Sigmoid colon (tissue), 7 donors: ENCODE measurements around the gene HOXA5. TPM values are rescaled to one million over a fixed set of nuclear protein-coding genes. Genes with fewer than 3 reads are reported as not detected.

Source experiments
- DNase-seq: peaks from one replicate; pipeline ENCODE4 v3.0.0-alpha.2; 2019
- H3K27ac ChIP-seq, 4 donors: fragments of 200-600 bp; sonication (generic); one replicate each; pipeline ENCODE4 v1.5.1; 2016 to 2019; ENCODE audit warnings: mild to moderate bottlenecking in 1 of 4
- H3K27me3 ChIP-seq, 3 donors: fragments of 200-600 bp; sonication (generic); one replicate each; pipeline ENCODE4 v1.5.1; 2019; ENCODE audit warnings: mild to moderate bottlenecking in 1 of 3
- H3K36me3 ChIP-seq, 4 donors: fragments of 200-600 bp; sonication (generic); one replicate each; pipeline ENCODE4 v1.5.1; 2016 to 2019
- H3K4me1 ChIP-seq, 4 donors: fragments of 200-600 bp; sonication (generic); one replicate each; pipeline ENCODE4 v1.5.1; 2017 to 2019
- H3K4me3 ChIP-seq, 4 donors: fragments of 200-600 bp; sonication (generic); one replicate each; pipeline ENCODE4 v1.5.1; 2017 to 2019; ENCODE audit warnings: mild to moderate bottlenecking in 2 of 4, moderate library complexity in 1 of 4
- H3K9me3 ChIP-seq, 4 donors: fragments of 200-600 bp in 3 of 4; sonication (generic) in 3 of 4; one replicate each; pipeline versions ENCODE4 v1.5.1 to v1.6.1; 2013 to 2019
- CTCF ChIP-seq, 4 experiments: fragments of 450-650 bp in 3 of 4; fragments of 200-600 bp in 1 of 4; IDR thresholded peaks; one replicate each; pipeline ENCODE4 v1.5.1; 2016 to 2019; ENCODE audit warnings: antibody characterized with exemption in 4 of 4, mild to moderate bottlenecking in 3 of 4, moderate library complexity in 2 of 4
- EP300 ChIP-seq, 4 donors: sonication (generic); formaldehyde crosslinking; IDR thresholded peaks; one replicate each; pipeline ENCODE4 v1.6.1; 2017; ENCODE audit warnings: antibody characterized with exemption in 4 of 4
- POLR2A ChIP-seq, 2 donors: fragments of 450-650 bp; IDR thresholded peaks; one replicate each; pipeline ENCODE4 v1.6.1; 2016; ENCODE audit warnings: antibody characterized with exemption in 2 of 2, mild to moderate bottlenecking in 2 of 2, moderate library complexity in 2 of 2
- POLR2AphosphoS5 ChIP-seq, 4 donors: sonication (generic); formaldehyde crosslinking; IDR thresholded peaks; one replicate each; pipeline ENCODE4 v1.6.1; 2017; ENCODE audit warnings: antibody characterized with exemption in 4 of 4
- WGBS, 2 donors: extraction: QIAGEN DNeasy Blood & Tissue Kit; methylation state at CpG; one replicate each; pipeline ENCODE4 v1.1.7; 2013; 5-methylcytosine and 5-hydroxymethylcytosine counted together
- intact Hi-C: fragments of 100-400 bp; cut with DNase I; formaldehyde crosslinking; loops from one replicate; pipeline ENCODE4 v1.15.1; 2023
- polyA plus RNA-seq, 3 donors: library from polyadenylated mRNA; stranded (reverse); fragments of 200-250 nt; gene quantifications; one replicate each; pipeline ENCODE4 v1.2.3, GENCODE V29; 2013
- total RNA-seq, 4 donors: library from RNA; depleted of rRNA; stranded (reverse); fragments of >200 nt; gene quantifications; one replicate each; pipeline ENCODE4 v1.1.0, GENCODE V29; 2016
- donor health status: healthy with polysubstance abuse.
- donor health status: Bipolar disorder and iron deficiency.
- donor health status: healthy.

Gene HOXA5
- total and polyA plus RNA-seq, 7 donors = 3.2 to 14.3 (median 10.2) TPM

DNA sequence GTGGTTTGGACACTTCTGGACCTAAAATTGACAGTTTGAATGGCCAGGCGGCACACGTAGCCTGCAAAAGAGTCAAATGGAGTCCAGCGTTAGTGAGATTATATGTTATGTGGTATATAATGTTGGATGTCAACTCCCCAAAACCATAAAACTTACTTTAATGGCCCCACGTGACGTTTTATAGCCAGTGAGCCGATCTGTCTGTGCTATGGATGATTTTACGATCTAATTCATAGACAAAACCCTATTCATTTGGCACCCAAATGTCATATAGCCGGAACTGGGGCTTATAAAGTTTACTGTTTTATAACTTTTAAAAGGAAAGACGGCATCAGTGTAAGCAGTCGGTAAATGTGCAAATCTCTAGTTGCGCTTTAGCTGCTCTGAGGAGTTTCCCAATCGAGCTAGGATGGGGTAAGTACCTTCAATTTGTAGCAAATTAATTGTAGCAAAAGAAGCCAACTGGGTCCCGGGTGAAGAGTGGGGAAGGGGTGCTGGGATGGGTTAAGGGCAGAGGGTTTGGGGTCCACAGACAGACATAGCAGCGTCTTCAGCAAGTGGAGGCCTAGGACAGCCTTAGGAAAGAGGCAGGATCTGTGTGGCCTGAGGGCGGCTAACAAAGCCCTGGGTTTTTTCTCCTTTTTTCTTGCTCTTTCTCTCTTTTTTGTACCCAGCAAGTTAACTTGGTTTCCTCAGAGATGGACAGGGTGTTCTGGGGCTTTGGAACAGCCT is 3.2 kb downstream of the HOXA5 start:
- intact Hi-C loops = no loop called here
- H3K9me3 ChIP-seq = no peaks in the 10 kb centered on the region
- H3K27ac ChIP-seq = peak overlapping the region; percentile 67 to 99 (median 92)
- H3K4me3 ChIP-seq = peak overlapping the region in 2 of 4 donors; percentile 22 to 28
- H3K27me3 ChIP-seq = no peaks in the 10 kb centered on the region
- peaks cover 0 to 51% (median 32%) of the 10 kb centered on the region in 4 donors for H3K4me1 ChIP-seq
- H3K36me3 ChIP-seq = peaks cover 11 to 37% (median 14%) of the 10 kb centered on the region in 4 donors
- DNase-seq = no peak
- no peak for TF ChIP-seq EP300 (IDR thresholded peaks at IDR 0.05)
- TF ChIP-seq POLR2A (IDR thresholded peaks at IDR 0.05) = peak in 1 of 2 donors; percentile 25
- WGBS, 2 donors = 12 to 63% methylated on average over 15 of the region's 15 CpGs

DNA sequence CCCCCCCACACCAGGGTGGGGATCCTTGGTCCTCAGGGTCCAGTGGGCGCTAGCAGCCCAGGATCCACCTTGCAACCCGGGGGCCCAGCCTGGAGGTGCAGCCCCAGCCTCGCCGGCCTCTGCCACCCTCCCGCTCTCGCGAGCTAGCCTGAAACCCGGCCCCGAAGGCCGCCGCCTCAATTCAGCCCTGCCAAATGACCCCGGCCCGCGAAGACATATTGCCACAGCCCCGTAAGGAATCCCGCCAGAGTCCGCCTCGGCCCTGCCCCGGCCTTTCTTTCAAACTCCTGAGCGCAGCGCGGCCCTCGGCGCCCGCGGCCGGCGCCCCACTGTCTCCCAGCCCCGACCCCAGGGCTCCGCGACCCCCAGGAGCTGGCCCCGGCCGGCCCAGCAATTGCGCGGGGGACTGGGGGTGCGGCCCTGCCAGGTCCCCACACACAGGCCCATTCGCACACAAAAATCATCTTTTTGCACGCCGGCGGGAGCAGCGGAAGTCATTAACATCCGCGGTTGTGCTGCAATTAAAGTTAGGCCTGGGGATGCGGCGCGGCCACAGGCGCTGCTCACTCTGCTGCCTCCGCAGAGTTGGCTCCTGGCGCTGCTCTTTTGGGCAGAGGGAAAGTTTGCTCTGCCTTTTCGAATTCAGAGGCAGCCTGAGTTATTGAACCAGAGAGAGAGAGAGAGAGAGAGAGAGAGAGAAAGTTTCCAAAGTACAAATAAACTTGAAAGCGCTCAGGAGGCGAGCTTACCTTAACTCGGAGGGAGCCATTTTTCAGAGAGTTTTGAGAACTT is 4.0 kb downstream of the HOXA5 start:
- WGBS, 2 donors = 8 to 58% methylated on average over 53 of the region's 53 CpGs
- H3K36me3 ChIP-seq = peaks cover 3 to 30% (median 8%) of the 10 kb centered on the region in 4 donors
- H3K9me3 ChIP-seq = no peaks in the 10 kb centered on the region
- peaks cover 0 to 59% (median 40%) of the 10 kb centered on the region in 4 donors for H3K4me1 ChIP-seq
- DNase-seq = no peak
- H3K27me3 ChIP-seq = no peaks in the 10 kb centered on the region
- TF ChIP-seq EP300 (IDR thresholded peaks at IDR 0.05) (no peak), POLR2A (IDR thresholded peaks at IDR 0.05) (no peak), POLR2AphosphoS5 (IDR thresholded peaks at IDR 0.05) (no peak), CTCF (IDR thresholded peaks at IDR 0.05) (no peak)
- H3K4me3 ChIP-seq = peak overlapping the region in 3 of 4 donors; percentile 8 to 28 (median 22)
- peak overlapping the region; percentile 67 to 99 (median 92) for H3K27ac ChIP-seq
- intact Hi-C loops = no loop called here

GRCh38 chr7:27138985-27139333 is 4.5 kb downstream of the HOXA5 start:
- Histone ChIP-seq H3K9me3 (no peaks in the 10 kb centered on the region), H3K4me3 (peak overlapping the region in 3 of 4 donors; percentile 8 to 28 (median 22)), H3K36me3 (peaks cover 0 to 24% (median 2%) of the 10 kb centered on the region in 4 donors), H3K4me1 (peaks cover 0 to 64% (median 43%) of the 10 kb centered on the region in 4 donors), H3K27ac (peak overlapping the region; percentile 67 to 99 (median 92)), H3K27me3 (no peaks in the 10 kb centered on the region)
- no peak for TF ChIP-seq POLR2A (IDR thresholded peaks at IDR 0.05)
- TF ChIP-seq POLR2AphosphoS5 (IDR thresholded peaks at IDR 0.05) = no peak
- TF ChIP-seq CTCF (IDR thresholded peaks at IDR 0.05) = no peak
- TF ChIP-seq EP300 (IDR thresholded peaks at IDR 0.05) = no peak
- DNase-seq = no peak
- WGBS, 2 donors = 10 to 65% methylated on average over 11 of the region's 11 CpGs
- intact Hi-C loops = no loop called here

GRCh38 chr7:27138472-27138871 is 5.0 kb downstream of the HOXA5 start:
- no peak overlapping the region for H3K4me3 ChIP-seq
- peaks cover 0 to 21% (median 0%) of the 10 kb centered on the region in 4 donors for H3K36me3 ChIP-seq
- H3K27me3 ChIP-seq = no peaks in the 10 kb centered on the region
- intact Hi-C loops = no loop called here
- H3K27ac ChIP-seq = peak overlapping the region; percentile 67 to 99 (median 92)
- H3K4me1 ChIP-seq = peaks cover 0 to 60% (median 44%) of the 10 kb centered on the region in 4 donors
- 18 to 59% methylated on average over 1 of the region's 1 CpG for WGBS, 2 donors
- TF ChIP-seq EP300 (IDR thresholded peaks at IDR 0.05) (no peak), POLR2AphosphoS5 (IDR thresholded peaks at IDR 0.05) (no peak), POLR2A (IDR thresholded peaks at IDR 0.05) (no peak), CTCF (IDR thresholded peaks at IDR 0.05) (no peak)
- no peak for DNase-seq
- no peaks in the 10 kb centered on the region for H3K9me3 ChIP-seq
